Mesothelial cell of epicardium (in vitro differentiated cells): Measurements from ENCODE around the gene MVK. TPM values are rescaled to one million over a fixed set of nuclear protein-coding genes. Genes with fewer than 3 reads are reported as not detected.

ENCODE experiments used
- DNase-seq, 2 experiments: peaks; one replicate each; pipeline ENCODE4 v3.0.0; 2021; ENCODE audit warnings: low spot score in 2 of 2; ENCODE audit not compliant: unreplicated experiment in 2 of 2
- H3K27ac Mint-ChIP-seq: 2 replicates; pipeline ENCODE4 v1.8.0; 2021; ENCODE audit warnings: mixed read lengths
- H3K27me3 Mint-ChIP-seq: 2 replicates; pipeline ENCODE4 v1.8.0; 2021; ENCODE audit warnings: low read depth, mixed read lengths
- H3K36me3 Mint-ChIP-seq: 2 replicates; pipeline ENCODE4 v1.8.0; 2021; ENCODE audit warnings: mixed read lengths
- H3K4me1 Mint-ChIP-seq: 2 replicates; pipeline ENCODE4 v1.8.0; 2021; ENCODE audit warnings: mixed read lengths
- H3K4me3 Mint-ChIP-seq: 2 replicates; pipeline ENCODE4 v1.8.0; 2021; ENCODE audit warnings: mild to moderate bottlenecking, moderate library complexity, mixed read lengths
- H3K9me3 Mint-ChIP-seq: 2 replicates; pipeline ENCODE4 v1.8.0; 2021; ENCODE audit warnings: mixed read lengths
- total RNA-seq: library from RNA; stranded (reverse); gene quantifications from 3 replicates; pipeline ENCODE4 v1.2.1, GENCODE V29; 2021
- TF ChIP-seq, protein P1 (sequence below): fragments of 200-600 bp; sonication (generic); IDR thresholded peaks from one replicate; pipeline ENCODE4 v1.5.0; 2021; ENCODE audit warnings: antibody characterized with exemption; ENCODE audit not compliant: unreplicated experiment

Gene MVK
- total RNA-seq, 1 donor from 2014 or later: 18.0 TPM

DNA sequence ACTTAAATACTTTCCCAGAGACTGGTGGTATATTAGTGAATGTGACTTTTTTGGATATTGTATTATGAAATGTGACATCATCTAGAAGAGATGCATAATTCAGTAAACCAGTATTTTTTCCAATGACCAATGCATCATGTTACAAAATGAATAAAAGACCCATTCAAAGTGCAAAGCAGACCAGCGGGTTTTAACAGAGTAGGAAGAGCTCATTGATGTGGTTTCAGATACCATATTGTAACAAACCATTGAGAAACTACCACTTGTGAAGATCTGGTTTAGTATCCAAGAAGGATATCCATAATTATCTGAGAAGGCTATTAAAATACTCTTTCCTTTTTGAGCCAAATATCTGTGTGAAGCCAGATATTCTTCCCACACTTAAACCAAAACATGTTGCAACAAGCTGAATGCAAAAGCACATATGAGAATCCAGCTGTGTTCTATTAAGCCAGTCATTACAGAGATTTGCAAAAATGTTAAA is 47.7 kb downstream of the MVK start:
- TF ChIP-seq, protein P1, sequence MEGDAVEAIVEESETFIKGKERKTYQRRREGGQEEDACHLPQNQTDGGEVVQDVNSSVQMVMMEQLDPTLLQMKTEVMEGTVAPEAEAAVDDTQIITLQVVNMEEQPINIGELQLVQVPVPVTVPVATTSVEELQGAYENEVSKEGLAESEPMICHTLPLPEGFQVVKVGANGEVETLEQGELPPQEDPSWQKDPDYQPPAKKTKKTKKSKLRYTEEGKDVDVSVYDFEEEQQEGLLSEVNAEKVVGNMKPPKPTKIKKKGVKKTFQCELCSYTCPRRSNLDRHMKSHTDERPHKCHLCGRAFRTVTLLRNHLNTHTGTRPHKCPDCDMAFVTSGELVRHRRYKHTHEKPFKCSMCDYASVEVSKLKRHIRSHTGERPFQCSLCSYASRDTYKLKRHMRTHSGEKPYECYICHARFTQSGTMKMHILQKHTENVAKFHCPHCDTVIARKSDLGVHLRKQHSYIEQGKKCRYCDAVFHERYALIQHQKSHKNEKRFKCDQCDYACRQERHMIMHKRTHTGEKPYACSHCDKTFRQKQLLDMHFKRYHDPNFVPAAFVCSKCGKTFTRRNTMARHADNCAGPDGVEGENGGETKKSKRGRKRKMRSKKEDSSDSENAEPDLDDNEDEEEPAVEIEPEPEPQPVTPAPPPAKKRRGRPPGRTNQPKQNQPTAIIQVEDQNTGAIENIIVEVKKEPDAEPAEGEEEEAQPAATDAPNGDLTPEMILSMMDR: no peak
- Mint-ChIP-seq H3K4me3 (no peak overlapping the region), H3K27ac (no peak overlapping the region), H3K27me3 (peaks cover 41% of the 10 kb centered on the region), H3K36me3 (no peaks in the 10 kb centered on the region), H3K9me3 (no peaks in the 10 kb centered on the region), H3K4me1 (peaks cover 5% of the 10 kb centered on the region)
- no peak for DNase-seq

DNA sequence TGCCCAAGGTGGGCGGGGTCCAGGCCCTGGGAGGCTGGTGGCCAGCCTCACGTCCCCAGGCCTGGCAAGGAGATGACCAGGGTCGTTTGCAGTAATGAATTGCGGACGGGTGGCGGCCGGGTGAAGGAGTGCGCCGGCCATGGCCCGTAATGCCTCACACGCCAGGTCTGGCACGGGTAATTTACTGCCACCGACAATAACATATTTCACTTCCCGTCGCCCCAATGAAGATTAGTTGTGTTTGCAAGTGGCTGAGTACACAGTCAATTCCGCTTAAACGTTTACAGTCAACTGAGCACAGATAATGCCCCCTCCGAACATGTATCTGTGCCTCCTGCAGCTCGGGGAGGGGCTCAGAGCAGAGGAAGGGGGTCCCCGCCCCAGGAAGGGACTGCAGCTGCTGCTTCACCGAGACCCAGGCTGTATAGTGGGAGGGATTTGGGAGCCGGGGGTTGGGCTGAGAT is 48.3 kb downstream of the MVK start:
- Mint-ChIP-seq H3K27ac (no peak overlapping the region), H3K9me3 (no peaks in the 10 kb centered on the region), H3K36me3 (no peaks in the 10 kb centered on the region), H3K4me3 (no peak overlapping the region), H3K4me1 (peaks cover 5% of the 10 kb centered on the region), H3K27me3 (peaks cover 37% of the 10 kb centered on the region)
- no peak for DNase-seq
- TF ChIP-seq, protein P1: no peak

DNA sequence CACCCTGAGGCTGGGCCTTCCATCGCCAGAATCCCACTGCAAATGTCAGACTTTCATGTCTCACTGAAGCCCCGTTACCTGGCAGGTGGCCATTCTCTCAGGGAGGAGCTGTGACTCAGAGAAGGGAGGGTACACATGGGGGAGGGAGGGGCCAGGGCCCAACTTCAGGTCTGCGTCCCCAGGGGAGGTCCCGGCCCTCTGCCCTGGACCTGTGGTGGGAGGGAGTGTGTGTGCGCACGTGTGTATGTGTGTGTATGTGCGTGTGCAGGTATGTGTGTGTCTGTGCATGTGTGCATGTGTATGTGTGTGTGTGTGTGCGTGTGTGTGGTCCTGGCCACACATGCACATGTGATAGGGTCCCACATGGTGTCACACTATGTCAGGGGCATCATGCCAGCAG is 50.9 kb downstream of the MVK start:
- H3K36me3 Mint-ChIP-seq: no peaks in the 10 kb centered on the region
- H3K27ac Mint-ChIP-seq: no peak overlapping the region
- TF ChIP-seq, protein P1: no peak
- H3K4me1 Mint-ChIP-seq: peaks cover 5% of the 10 kb centered on the region
- H3K9me3 Mint-ChIP-seq: no peaks in the 10 kb centered on the region
- H3K4me3 Mint-ChIP-seq: no peak overlapping the region
- no peak for DNase-seq
- H3K27me3 Mint-ChIP-seq: peaks cover 48% of the 10 kb centered on the region

DNA sequence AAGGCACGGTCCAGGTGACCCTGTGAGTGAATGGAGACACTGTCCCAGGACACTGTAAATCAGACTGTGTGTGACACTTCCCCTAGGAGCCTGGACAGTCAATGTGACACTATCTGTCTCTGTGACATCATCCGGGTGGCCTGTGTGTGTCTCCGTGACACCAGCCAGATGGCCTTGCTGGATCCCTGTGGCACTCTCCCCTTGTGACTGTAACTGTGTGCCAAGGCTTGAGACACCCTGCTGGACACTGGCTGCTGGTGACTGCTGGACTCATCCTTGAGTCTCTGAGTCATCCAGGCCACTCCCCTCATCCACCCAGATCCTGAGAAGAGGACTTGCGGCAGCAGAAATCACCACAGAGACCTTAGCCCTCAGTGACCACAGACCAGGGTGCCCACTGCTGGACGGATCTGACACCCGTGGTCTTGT is 51.6 kb downstream of the MVK start:
- no peak overlapping the region for H3K4me3 Mint-ChIP-seq

DNA sequence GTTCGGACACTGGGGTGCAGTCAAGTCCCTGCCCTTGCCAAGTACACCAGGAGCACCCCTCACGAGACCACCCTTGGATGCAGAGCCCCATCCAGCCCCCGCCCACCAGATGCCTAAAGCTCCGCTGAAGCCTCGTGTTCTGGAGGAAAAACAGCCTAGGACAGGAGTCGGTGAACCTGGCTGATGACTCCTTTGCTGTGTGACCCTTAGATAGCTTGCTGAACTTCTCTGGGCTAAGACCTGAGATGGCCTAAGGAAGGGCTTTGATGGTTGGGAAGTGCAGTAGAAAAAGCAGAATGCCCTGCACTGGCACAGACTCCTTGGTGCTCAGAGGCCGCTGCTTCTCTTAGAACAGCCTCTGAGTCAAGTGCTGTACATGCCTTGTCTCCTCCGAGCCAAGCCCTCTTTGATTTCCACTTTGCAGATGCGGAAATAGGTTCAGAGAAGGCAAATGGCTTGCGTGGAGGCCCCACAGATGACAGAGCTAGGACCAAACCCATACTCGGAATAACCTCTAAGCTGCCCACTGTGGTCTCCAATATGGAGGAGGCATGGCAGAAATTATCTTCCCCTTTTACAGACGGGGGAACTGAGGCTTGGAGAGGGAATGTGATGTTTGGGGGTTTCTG is 52.3 kb downstream of the MVK start:
- Mint-ChIP-seq H3K9me3 (no peaks in the 10 kb centered on the region), H3K4me1 (peaks cover 5% of the 10 kb centered on the region), H3K36me3 (no peaks in the 10 kb centered on the region), H3K27me3 (peaks cover 52% of the 10 kb centered on the region), H3K27ac (no peak overlapping the region), H3K4me3 (no peak overlapping the region)
- TF ChIP-seq, protein P1: no peak
- DNase-seq: no peak

More for the DNA sequence above, 51.6 kb downstream of the MVK start:
- H3K36me3 Mint-ChIP-seq: no peaks in the 10 kb centered on the region
- H3K27me3 Mint-ChIP-seq: peaks cover 48% of the 10 kb centered on the region
- TF ChIP-seq, protein P1: no peak
- no peaks in the 10 kb centered on the region for H3K9me3 Mint-ChIP-seq
- DNase-seq: no peak
- H3K4me1 Mint-ChIP-seq: peaks cover 5% of the 10 kb centered on the region
- no peak overlapping the region for H3K27ac Mint-ChIP-seq
